H1 (cell line): Measurements from ENCODE around the gene FRK. TPM values are rescaled to one million over a fixed set of nuclear protein-coding genes. Genes with fewer than 3 reads are reported as not detected.

Experiments used
- CTCF ChIA-PET: fragments of 300-600 bp; sonication (Branson Sonifier 250); formaldehyde crosslinking; loops from one replicate; lab custom pipeline; 2021; ENCODE audit not compliant: partially characterized antibody; lab: Charles Lee
- POLR2A ChIA-PET: fragments of 300-600 bp; sonication (Branson Sonifier 250); formaldehyde crosslinking; loops from one replicate; lab custom pipeline; 2021; ENCODE audit warnings: inconsistent platforms; ENCODE audit not compliant: partially characterized antibody; lab: Charles Lee
- DNase-seq, 2 experiments: peaks; one replicate each; pipeline versions ENCODE4 v3.0.0 to v3.0.0-alpha.2; 2010 to 2022; ENCODE audit warnings: low spot score in 2 of 2, low read depth in 1 of 2, mixed read lengths in 1 of 2
- FAIRE-seq: peaks from 2 replicates; lab custom pipeline; 2011; peaks lifted over from hg19 to GRCh38; lab: Jason Lieb, UNC
- H2AFZ ChIP-seq: 2 replicates; pipeline ENCODE4 v1.8.1; 2012; ENCODE audit warnings: low read length, inconsistent platforms
- H2AK5ac ChIP-seq: 2 replicates; pipeline ENCODE4 v1.6.1; 2013; ENCODE audit warnings: low read depth, low read length
- H2BK120ac ChIP-seq: replicated peaks from 2 replicates; pipeline ENCODE3; 2013; ENCODE audit warnings: low read depth, low read length, inconsistent platforms
- H2BK12ac ChIP-seq: 2 replicates; pipeline ENCODE4 v1.6.1; 2013; ENCODE audit warnings: low read depth, low read length
- H2BK15ac ChIP-seq: 2 replicates; pipeline ENCODE4 v1.6.1; 2013; ENCODE audit warnings: low read length
- H2BK20ac ChIP-seq: 2 replicates; pipeline ENCODE4 v1.6.1; 2013; ENCODE audit warnings: low read length
- H2BK5ac ChIP-seq: 2 replicates; pipeline ENCODE4 v1.6.1; 2013; ENCODE audit warnings: low read depth, low read length
- H3K14ac ChIP-seq: 2 replicates; pipeline ENCODE4 v1.6.1; 2013; ENCODE audit warnings: inconsistent platforms; ENCODE audit not compliant: insufficient read length
- H3K18ac ChIP-seq: 2 replicates; pipeline ENCODE4 v1.6.1; 2013; ENCODE audit warnings: low read length; ENCODE audit errors: extremely low read depth
- H3K23ac ChIP-seq: 2 replicates; pipeline ENCODE4 v1.6.1; 2013; ENCODE audit warnings: inconsistent platforms; ENCODE audit not compliant: insufficient read length
- H3K23me2 ChIP-seq: 2 replicates; pipeline ENCODE4 v1.6.1; 2013; ENCODE audit warnings: low read depth, low read length
- H3K27ac ChIP-seq: 2 replicates; pipeline ENCODE4 v1.6.1; 2011; ENCODE audit warnings: low read depth, low read length, inconsistent platforms
- H3K27me3 ChIP-seq, 4 experiments: replicated peaks in 1 of 4; 1 replicate in 1 of 4; 2 replicates in 3 of 4; pipeline versions ENCODE4 v1.6.1 to v1.8.1; 2011 to 2013; ENCODE audit warnings: low read length in 3 of 4, mild to moderate bottlenecking in 3 of 4, inconsistent platforms in 2 of 4, mixed read lengths in 2 of 4, moderate library complexity in 1 of 4; ENCODE audit not compliant: control insufficient read depth in 3 of 4, insufficient read depth in 3 of 4; ENCODE audit errors: extremely low read depth in 1 of 4
- H3K36me3 ChIP-seq, 4 experiments: 2 replicates each; pipeline versions ENCODE4 v1.6.1 to v1.8.1; 2011 to 2013; ENCODE audit warnings: mild to moderate bottlenecking in 4 of 4, low read length in 3 of 4, moderate library complexity in 2 of 4, control low read depth in 1 of 4, inconsistent platforms in 1 of 4; ENCODE audit not compliant: insufficient read depth in 4 of 4, control insufficient read depth in 2 of 4
- H3K4ac ChIP-seq: replicated peaks from 2 replicates; pipeline ENCODE3; 2013; ENCODE audit warnings: low read length, low read depth, mixed read lengths, inconsistent platforms; ENCODE audit not compliant: insufficient read length
- H3K4me1 ChIP-seq, 4 experiments: replicated peaks in 1 of 4; 1 replicate in 1 of 4; 2 replicates in 3 of 4; pipeline versions ENCODE4 v1.6.1 to v1.8.1; 2011 to 2013; ENCODE audit warnings: low read length in 3 of 4, inconsistent platforms in 2 of 4, mixed read lengths in 1 of 4; ENCODE audit not compliant: insufficient read depth in 4 of 4, control insufficient read depth in 3 of 4
- H3K4me2 ChIP-seq, 2 experiments: 2 replicates each; pipeline versions ENCODE4 v1.6.1 to v1.8.1; 2011 to 2013; ENCODE audit warnings: low read depth in 2 of 2, low read length in 2 of 2, control low read depth in 1 of 2, inconsistent platforms in 1 of 2, mild to moderate bottlenecking in 1 of 2; ENCODE audit not compliant: insufficient read depth in 1 of 2
- H3K4me3 ChIP-seq, 4 experiments: fragments of 200-600, 300-600 bp in 1 of 4; sonication (generic), shearing (Covaris generic), sonication (Bioruptor Twin) in 1 of 4; 2 replicates each; pipeline versions ENCODE4 v1.5.1 to v1.8.1; 2011 to 2016; ENCODE audit warnings: low read length in 4 of 4, low read depth in 3 of 4, control low read depth in 2 of 4, inconsistent platforms in 2 of 4, mild to moderate bottlenecking in 2 of 4, mixed read lengths in 1 of 4, moderate library complexity in 1 of 4; ENCODE audit not compliant: insufficient read depth in 2 of 4; ENCODE audit errors: extremely low read depth in 1 of 4
- H3K56ac ChIP-seq: replicated peaks from 2 replicates; pipeline ENCODE3; 2013; ENCODE audit warnings: low read depth, mild to moderate bottlenecking, mixed read lengths, low read length, inconsistent platforms; ENCODE audit not compliant: insufficient read length
- H3K79me1 ChIP-seq: 2 replicates; pipeline ENCODE4 v1.6.1; 2013; ENCODE audit warnings: low read depth, low read length, control low read depth
- H3K79me2 ChIP-seq, 2 experiments: 2 replicates each; pipeline versions ENCODE4 v1.6.1 to v1.8.1; 2012 to 2013; ENCODE audit warnings: low read length in 2 of 2, mild to moderate bottlenecking in 2 of 2, inconsistent platforms in 1 of 2; ENCODE audit not compliant: insufficient read depth in 2 of 2, control insufficient read depth in 1 of 2
- H3K9ac ChIP-seq, 4 experiments: replicated peaks in 1 of 4; 1 replicate in 1 of 4; 2 replicates in 3 of 4; pipeline versions ENCODE4 v1.6.1 to v1.8.1; 2011 to 2013; ENCODE audit warnings: low read depth in 3 of 4, low read length in 3 of 4, control low read depth in 2 of 4, mild to moderate bottlenecking in 2 of 4, moderate library complexity in 2 of 4, inconsistent platforms in 1 of 4; ENCODE audit errors: extremely low read depth in 1 of 4
- H3K9me3 ChIP-seq, 2 experiments: 2 replicates each; pipeline versions ENCODE4 v1.6.1 to v1.8.1; 2012 to 2013; ENCODE audit warnings: mild to moderate bottlenecking in 2 of 2, moderate library complexity in 2 of 2, control low read depth in 1 of 2, inconsistent platforms in 1 of 2, low read depth in 1 of 2, low read length in 1 of 2, mixed read lengths in 1 of 2; ENCODE audit not compliant: insufficient read depth in 2 of 2
- H4K20me1 ChIP-seq, 2 experiments: replicated peaks in 1 of 2; 2 replicates each; pipeline versions ENCODE3 to v1.8.1; 2011 to 2013; ENCODE audit warnings: inconsistent platforms in 2 of 2, low read length in 2 of 2, mild to moderate bottlenecking in 1 of 2; ENCODE audit not compliant: insufficient read depth in 2 of 2, control insufficient read depth in 1 of 2
- H4K5ac ChIP-seq: 2 replicates; pipeline ENCODE4 v1.6.1; 2013; ENCODE audit warnings: low read length, low read depth, mixed read lengths, inconsistent platforms; ENCODE audit not compliant: insufficient read length
- H4K8ac ChIP-seq: 2 replicates; pipeline ENCODE4 v1.8.0; 2013; ENCODE audit warnings: mild to moderate bottlenecking, moderate library complexity, low read length, inconsistent platforms; ENCODE audit not compliant: insufficient read depth; ENCODE audit errors: extremely low read depth
- H4K91ac ChIP-seq: replicated peaks from 2 replicates; pipeline ENCODE3; 2013; ENCODE audit warnings: low read length, mixed read lengths, inconsistent platforms; ENCODE audit not compliant: insufficient read length
- BCL11A ChIP-seq, 2 experiments: IDR thresholded peaks; one replicate each; pipeline ENCODE4 v1.6.1; 2011; ENCODE audit warnings: low read depth in 2 of 2, low read length in 2 of 2, mild to moderate bottlenecking in 2 of 2
- CBX8 ChIP-seq: fragments of 300-800, 300-1000 bp; sonication (generic); IDR thresholded peaks from 2 replicates; pipeline ENCODE4 v1.7.1; 2016; ENCODE audit warnings: low read depth, low read length, borderline replicate concordance
- CREB1 ChIP-seq: IDR thresholded peaks from 2 replicates; pipeline ENCODE4 v1.6.1; 2012; ENCODE audit warnings: inconsistent platforms
- EGR1 ChIP-seq: IDR thresholded peaks from 2 replicates; pipeline ENCODE4 v1.6.1; 2011; ENCODE audit warnings: low read depth, low read length, borderline replicate concordance
- GTF2F1 ChIP-seq: IDR thresholded peaks from 2 replicates; pipeline ENCODE4 v1.6.1; 2012; ENCODE audit warnings: low read depth, low read length, improper control_type of control experiment, borderline replicate concordance
- KDM5A ChIP-seq: fragments of 200-600 bp; IDR thresholded peaks from 2 replicates; pipeline ENCODE4 v1.7.1; 2012; ENCODE audit warnings: mild to moderate bottlenecking, low read length, inconsistent platforms, mixed read lengths
- MAFK ChIP-seq: IDR thresholded peaks from 2 replicates; pipeline ENCODE4 v1.6.1; 2012; ENCODE audit warnings: low read depth, mild to moderate bottlenecking, improper control_type of control experiment, low read length
- NRF1 ChIP-seq: IDR thresholded peaks from 2 replicates; pipeline ENCODE4 v1.6.1; 2011; ENCODE audit warnings: mild to moderate bottlenecking, low read depth, low read length, improper control_type of control experiment
- POLR2A ChIP-seq, 2 experiments: IDR thresholded peaks; 1 replicate in 1 of 2; 2 replicates in 1 of 2; pipeline ENCODE4 v1.6.1; 2011; ENCODE audit warnings: low read depth in 2 of 2, low read length in 2 of 2, mild to moderate bottlenecking in 2 of 2; ENCODE audit errors: control extremely low read depth in 1 of 2
- POU5F1 ChIP-seq: IDR thresholded peaks from 2 replicates; pipeline ENCODE4 v1.6.1; 2011; ENCODE audit warnings: low read depth, mild to moderate bottlenecking, low read length, moderate library complexity
- RFX5 ChIP-seq: IDR thresholded peaks from 2 replicates; pipeline ENCODE4 v1.6.1; 2011; ENCODE audit warnings: low read depth, low read length, improper control_type of control experiment, borderline replicate concordance
- SAP30 ChIP-seq: fragments of 300-600 bp; sonication (generic); IDR thresholded peaks from 2 replicates; pipeline ENCODE4 v1.7.1; 2012; ENCODE audit warnings: low read length, moderate library complexity, mild to moderate bottlenecking, inconsistent platforms; ENCODE audit not compliant: insufficient read depth, insufficient replicate concordance
- SIRT6 ChIP-seq: IDR thresholded peaks from one replicate; pipeline ENCODE4 v1.7.1; 2012; ENCODE audit warnings: low read length, inconsistent platforms
- TAF1 ChIP-seq: IDR thresholded peaks from 2 replicates; pipeline ENCODE4 v1.6.1; 2011; ENCODE audit warnings: mild to moderate bottlenecking, low read depth, low read length
- TCF12 ChIP-seq: IDR thresholded peaks from 2 replicates; pipeline ENCODE4 v1.6.1; 2011; ENCODE audit warnings: low read depth, mild to moderate bottlenecking, low read length
- WGBS, 2 experiments: shearing (Covaris generic) in 1 of 2; methylation state at CpG; one replicate each; pipeline versions ENCODE4 v1.1.6 to v1.1.7; 2013 to 2015; ENCODE audit warnings: low lambda C conversion rate in 2 of 2, mixed read lengths in 2 of 2, inconsistent platforms in 1 of 2, low coverage in 1 of 2, missing lambda C conversion rate in 1 of 2; ENCODE audit not compliant: insufficient replicate concordance in 2 of 2, insufficient coverage in 1 of 2, insufficient read length in 1 of 2; ENCODE audit errors: extremely low coverage in 1 of 2, missing lambda C conversion rate in 1 of 2; 5-methylcytosine and 5-hydroxymethylcytosine counted together
- polyA plus RNA-seq, 7 experiments: library from polyadenylated mRNA; depleted of rRNA in 3 of 7; stranded (reverse) in 5 of 7; unstranded in 2 of 7; fragments of >200 nt in 5 of 7; fragments of 200-250 nt in 2 of 7; gene quantifications; 1 replicate in 5 of 7; 2 replicates in 1 of 7; 4 replicates in 1 of 7; pipeline versions ENCODE4 v1.2.1 to v1.2.3, GENCODE V29; 2011 to 2013; ENCODE audit warnings: missing spikeins in 2 of 7, mixed read lengths in 2 of 7
- total RNA-seq: library from RNA; stranded (reverse); fragmentation: NEBNext Ultra II Directional; extraction: Animal tissue kit (Norgen Biotek cat#: 25700); gene quantifications from 2 replicates; pipeline ENCODE4 v1.2.1, GENCODE V29; 2021

FRK gene
- total and polyA plus RNA-seq, 2 of the 8 experiments (the other 6 are each of a cell fraction or from before 2014, with no cell fraction given), result 0.11 to 0.24 TPM

- Histone ChIP-seq H3K36me3 (no peaks in the 10 kb centered on the region), H2BK20ac (no peak overlapping the region), H4K20me1 (no peaks in the 10 kb centered on the region), H2AFZ (no peak overlapping the region), H2BK5ac (no peak overlapping the region), H3K79me1 (no peaks in the 10 kb centered on the region), H2BK120ac (no peak overlapping the region), H3K4me3 (no peak overlapping the region), H4K5ac (no peak overlapping the region), H2BK15ac (no peak overlapping the region), H3K27me3 (no peaks in the 10 kb centered on the region), H3K9me3 (no peaks in the 10 kb centered on the region), H2BK12ac (no peak overlapping the region), H3K9ac (no peak overlapping the region), H3K23me2 (no peaks in the 10 kb centered on the region), H3K79me2 (no peaks in the 10 kb centered on the region), H3K4me2 (no peak overlapping the region), H3K27ac (no peak overlapping the region), H3K56ac (no peak overlapping the region), H3K4ac (no peak overlapping the region), H3K14ac (no peak overlapping the region), H4K91ac (no peak overlapping the region), H2AK5ac (no peak overlapping the region), H4K8ac (no peak overlapping the region), H3K23ac (no peak overlapping the region), H3K18ac (no peak overlapping the region), H3K4me1 (0 out of 7 replicates have a peak, but pooled peaks cover 0 to 3% (median under 1%) of the 10 kb centered on the region in 4 experiments)
- DNase-seq (no peak), FAIRE-seq (no peak)
- WGBS, 2 experiments, result 100% methylated on average over 2 of the region's 2 CpGs; no CpG with 5 or more reads in 1 of the 2 experiments
- ChIA-PET POLR2A (interaction anchor here (0.9 kb wide), 1 partner anchor 60 kb away, joined by 4 read pairs; the partner anchor contains the start of gene NT5DC1), CTCF (interaction anchor here (1.2 to 1.6 kb wide), 2 partner anchors 20 to 37 kb away, joined by 3 to 5 read pairs; partner anchors contain the start of gene FRK)
- TF ChIP-seq POLR2A (IDR thresholded peaks at IDR 0.05; ENCODE audit: control extremely low read depth in 1 of 2, low read depth in 2 of 2, low read length in 2 of 2), result no peak
- no peak for TF ChIP-seq POU5F1
- TF ChIP-seq RFX5, result no peak
- no peak for TF ChIP-seq GTF2F1
- no peak for TF ChIP-seq TAF1
- TF ChIP-seq CREB1, result no peak
- no peak for TF ChIP-seq KDM5A
- no peak for TF ChIP-seq NRF1
- TF ChIP-seq CBX8, result no peak
- no peak for TF ChIP-seq TCF12
- TF ChIP-seq SAP30, result no peak
- TF ChIP-seq SIRT6, result no peak
- TF ChIP-seq BCL11A (IDR thresholded peaks at IDR 0.05; ENCODE audit: low read depth in 2 of 2, low read length in 2 of 2), result no peak
- no peak for TF ChIP-seq EGR1
- no peak for TF ChIP-seq MAFK
These were observed 19.7 kb downstream of the FRK start for GRCh38 chr6:116040993-116041392.
